ENCODE results near the gene LIG1.

GRCh38 chr19:48127561-48127960 is 42.6 kb downstream of the LIG1 start:
- no peak for TF ChIP-seq CTCF (IDR thresholded peaks at IDR 0.05)
- no peak for TF ChIP-seq POLR2A (IDR thresholded peaks at IDR 0.05)
